Measurements from ENCODE around the gene OR2V1.

Gene OR2V1

GRCh38 chr5:181084621-181085195 is 46.3 kb downstream of the OR2V1 start:
- FAIRE-seq (no peak), DNase-seq (ENCODE audit: insufficient read length, low spot score) (no peak)

GRCh38 chr5:181081989-181082388 is 49.0 kb downstream of the OR2V1 start:
- DNase-seq (ENCODE audit: insufficient read length, low spot score): no peak
- FAIRE-seq: no peak

GRCh38 chr5:181076920-181077319 is 54.0 kb downstream of the OR2V1 start:
- no peak for DNase-seq (ENCODE audit: insufficient read length, low spot score)
- FAIRE-seq: no peak
